Progenitor cell of endocrine pancreas (in vitro differentiated cells): Measurements from ENCODE around the gene PKD2. TPM values are rescaled to one million over a fixed set of nuclear protein-coding genes. Genes with fewer than 3 reads are reported as not detected.

Experiments
- DNase-seq: peaks from one replicate; pipeline ENCODE4 v3.0.0; 2021; ENCODE audit warnings: low spot score; ENCODE audit not compliant: unreplicated experiment
- H3K27ac Mint-ChIP-seq: 2 replicates; pipeline ENCODE4 v1.8.0; 2021; ENCODE audit warnings: mild to moderate bottlenecking, moderate library complexity, mixed read lengths
- H3K27me3 Mint-ChIP-seq: 2 replicates; pipeline ENCODE4 v1.8.0; 2021; ENCODE audit warnings: mixed read lengths
- H3K36me3 Mint-ChIP-seq: 2 replicates; pipeline ENCODE4 v1.8.0; 2022; ENCODE audit warnings: mixed read lengths; ENCODE audit not compliant: insufficient read depth
- H3K4me1 Mint-ChIP-seq: 2 replicates; pipeline ENCODE4 v1.8.0; 2021; ENCODE audit warnings: low read depth, mixed read lengths
- H3K4me3 Mint-ChIP-seq: 2 replicates; pipeline ENCODE4 v1.8.0; 2021; ENCODE audit warnings: low read depth, mild to moderate bottlenecking, moderate library complexity, mixed read lengths
- H3K9me3 Mint-ChIP-seq: 2 replicates; pipeline ENCODE4 v1.8.0; 2021; ENCODE audit warnings: low read depth, mixed read lengths
- total RNA-seq: library from RNA; stranded (reverse); gene quantifications from 2 replicates; pipeline ENCODE4 v1.2.1, GENCODE V29; 2021
- TF ChIP-seq, protein P1 (sequence below): fragments of 200-600 bp; sonication (generic); IDR thresholded peaks from one replicate; pipeline ENCODE4 v1.5.0; 2021; ENCODE audit warnings: antibody characterized with exemption, mild to moderate bottlenecking; ENCODE audit not compliant: unreplicated experiment

Gene PKD2
- total RNA-seq, 1 donor from 2014 or later, result 41.1 TPM

DNA sequence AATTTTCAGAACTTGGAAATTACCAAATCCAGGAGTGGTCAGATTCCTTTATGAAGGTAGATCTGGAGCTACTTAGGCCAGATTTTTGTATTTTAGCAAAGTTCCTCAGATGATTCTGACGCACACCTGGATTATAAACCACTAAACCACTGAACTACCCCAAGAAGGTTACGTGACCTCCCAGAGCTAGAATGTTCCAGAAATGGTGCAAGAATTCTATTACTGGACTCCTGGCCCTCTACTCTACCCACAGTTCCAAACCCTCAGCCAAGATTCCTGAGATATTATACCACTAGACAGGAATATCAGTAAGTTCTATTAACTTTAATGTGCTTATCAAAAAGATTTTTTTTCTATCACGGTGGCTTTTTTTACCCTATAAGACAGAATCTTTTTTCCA lies 83.9 kb downstream of the PKD2 start:
- no peaks in the 10 kb centered on the region for H3K9me3 Mint-ChIP-seq
- no peak overlapping the region for H3K27ac Mint-ChIP-seq
- DNase-seq, result no peak
- no peaks in the 10 kb centered on the region for H3K36me3 Mint-ChIP-seq
- H3K27me3 Mint-ChIP-seq, result peaks cover 3% of the 10 kb centered on the region
- no peaks in the 10 kb centered on the region for H3K4me1 Mint-ChIP-seq
- TF ChIP-seq, protein P1, sequence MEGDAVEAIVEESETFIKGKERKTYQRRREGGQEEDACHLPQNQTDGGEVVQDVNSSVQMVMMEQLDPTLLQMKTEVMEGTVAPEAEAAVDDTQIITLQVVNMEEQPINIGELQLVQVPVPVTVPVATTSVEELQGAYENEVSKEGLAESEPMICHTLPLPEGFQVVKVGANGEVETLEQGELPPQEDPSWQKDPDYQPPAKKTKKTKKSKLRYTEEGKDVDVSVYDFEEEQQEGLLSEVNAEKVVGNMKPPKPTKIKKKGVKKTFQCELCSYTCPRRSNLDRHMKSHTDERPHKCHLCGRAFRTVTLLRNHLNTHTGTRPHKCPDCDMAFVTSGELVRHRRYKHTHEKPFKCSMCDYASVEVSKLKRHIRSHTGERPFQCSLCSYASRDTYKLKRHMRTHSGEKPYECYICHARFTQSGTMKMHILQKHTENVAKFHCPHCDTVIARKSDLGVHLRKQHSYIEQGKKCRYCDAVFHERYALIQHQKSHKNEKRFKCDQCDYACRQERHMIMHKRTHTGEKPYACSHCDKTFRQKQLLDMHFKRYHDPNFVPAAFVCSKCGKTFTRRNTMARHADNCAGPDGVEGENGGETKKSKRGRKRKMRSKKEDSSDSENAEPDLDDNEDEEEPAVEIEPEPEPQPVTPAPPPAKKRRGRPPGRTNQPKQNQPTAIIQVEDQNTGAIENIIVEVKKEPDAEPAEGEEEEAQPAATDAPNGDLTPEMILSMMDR, result no peak
- no peak overlapping the region for H3K4me3 Mint-ChIP-seq

DNA sequence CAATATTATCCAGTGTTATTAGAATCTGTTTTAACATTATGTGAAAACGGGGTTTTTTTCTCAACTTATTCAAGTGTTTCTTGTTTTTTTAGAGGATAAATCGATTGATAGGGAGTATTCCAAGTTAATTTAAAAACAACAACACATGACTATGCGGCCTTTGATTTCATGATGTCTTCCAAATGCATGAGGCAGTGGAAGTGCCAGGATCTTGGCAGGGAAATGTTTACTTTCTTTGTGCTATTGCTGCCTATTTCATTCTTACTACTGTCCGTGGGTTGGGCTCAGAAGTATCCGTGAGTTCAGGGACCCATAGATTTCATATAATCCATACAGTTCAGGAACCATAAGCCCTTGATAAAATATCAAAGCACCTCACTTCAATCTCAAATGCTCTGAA lies 86.4 kb downstream of the PKD2 start:
- no peaks in the 10 kb centered on the region for H3K4me1 Mint-ChIP-seq
- H3K4me3 Mint-ChIP-seq, result no peak overlapping the region
- DNase-seq, result no peak
- TF ChIP-seq, protein P1, result no peak
- H3K9me3 Mint-ChIP-seq, result peaks cover 5% of the 10 kb centered on the region
- no peak overlapping the region for H3K27ac Mint-ChIP-seq
- H3K36me3 Mint-ChIP-seq, result no peaks in the 10 kb centered on the region
- peaks cover 3% of the 10 kb centered on the region for H3K27me3 Mint-ChIP-seq

DNA sequence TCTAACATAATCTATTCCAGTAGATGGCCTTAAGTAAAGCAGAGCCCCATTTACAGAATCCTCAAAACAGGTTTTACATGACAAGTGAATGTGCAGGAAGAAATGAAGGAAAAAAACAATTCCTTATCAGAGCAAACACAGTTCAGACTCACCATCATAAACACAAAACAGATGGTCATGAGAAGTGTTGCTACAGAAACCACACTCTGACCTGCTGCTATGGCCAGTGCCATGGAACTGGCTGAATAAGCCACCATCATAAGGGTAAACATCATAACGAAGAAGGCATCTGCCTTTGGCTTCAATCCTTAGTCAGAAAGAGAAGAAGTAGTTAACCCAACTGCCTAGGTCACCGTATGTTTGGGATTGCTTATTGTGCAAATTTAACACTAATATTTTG lies 89.9 kb downstream of the PKD2 start:
- H3K27me3 Mint-ChIP-seq, result peaks cover 3% of the 10 kb centered on the region
- peaks cover 5% of the 10 kb centered on the region for H3K9me3 Mint-ChIP-seq
- no peaks in the 10 kb centered on the region for H3K4me1 Mint-ChIP-seq
- H3K4me3 Mint-ChIP-seq, result no peak overlapping the region
- no peaks in the 10 kb centered on the region for H3K36me3 Mint-ChIP-seq
- peak overlapping the region; percentile 69 for H3K27ac Mint-ChIP-seq
- TF ChIP-seq, protein P1, result no peak
- no peak for DNase-seq

DNA sequence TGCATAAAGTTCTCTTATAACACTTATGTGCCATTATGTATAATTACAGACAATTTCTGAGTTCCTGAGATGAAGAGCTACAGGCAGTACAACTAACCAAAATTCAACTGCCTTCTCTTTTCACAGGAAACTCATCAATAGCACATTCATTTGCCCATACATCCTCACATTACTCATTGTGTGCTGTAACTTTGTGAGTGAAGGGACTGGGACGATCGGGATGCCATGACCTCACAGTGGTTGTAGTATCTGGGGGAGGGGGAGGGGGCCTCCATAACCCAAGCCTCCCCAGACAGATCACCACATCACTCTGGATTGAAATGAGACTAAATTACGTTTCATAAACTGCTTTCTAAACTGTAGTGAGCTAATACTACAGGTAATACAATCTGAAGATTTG lies 90.3 kb downstream of the PKD2 start:
- peaks cover 3% of the 10 kb centered on the region for H3K27me3 Mint-ChIP-seq
- peak overlapping the region; percentile 20 for H3K27ac Mint-ChIP-seq
- no peaks in the 10 kb centered on the region for H3K4me1 Mint-ChIP-seq
- H3K4me3 Mint-ChIP-seq, result no peak overlapping the region
- TF ChIP-seq, protein P1, result no peak
- H3K9me3 Mint-ChIP-seq, result peaks cover 5% of the 10 kb centered on the region
- no peaks in the 10 kb centered on the region for H3K36me3 Mint-ChIP-seq
- no peak for DNase-seq

DNA sequence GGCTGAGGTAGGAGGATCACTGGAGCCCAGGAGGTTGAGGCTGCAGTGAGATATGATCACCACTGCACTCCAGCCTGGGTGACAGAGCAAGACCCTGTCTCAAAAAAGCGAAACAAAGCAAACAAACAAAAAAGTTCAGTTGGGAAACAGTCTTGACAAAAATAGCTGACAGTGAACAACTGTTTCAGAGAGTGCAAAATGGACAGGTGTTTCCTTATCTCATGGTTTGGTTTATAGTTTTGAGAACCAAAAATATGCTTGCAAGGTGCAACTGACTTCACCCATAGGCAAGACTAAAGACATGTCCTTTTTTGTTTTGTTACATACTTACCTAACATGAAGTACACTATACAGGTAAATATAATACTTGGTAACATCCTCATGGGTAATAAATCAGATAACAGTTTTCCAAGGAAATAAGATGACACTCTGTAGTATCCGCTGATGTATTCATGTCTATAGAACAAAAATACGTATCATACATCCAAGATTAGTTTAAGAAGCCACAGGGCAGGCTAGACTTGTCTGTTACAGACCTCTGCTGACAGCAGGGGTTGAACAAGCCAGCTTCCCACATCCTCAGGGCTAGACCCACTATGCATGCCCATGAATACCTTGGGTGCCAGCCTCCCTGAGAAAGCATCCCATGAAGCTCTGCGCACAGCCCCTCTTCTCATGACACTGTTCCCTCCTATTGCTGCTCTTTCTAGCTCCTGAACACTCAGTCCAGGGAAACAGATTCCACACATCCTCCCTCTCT lies 91.7 kb downstream of the PKD2 start:
- Mint-ChIP-seq H3K27ac (no peak overlapping the region), H3K4me1 (no peaks in the 10 kb centered on the region), H3K9me3 (peaks cover 5% of the 10 kb centered on the region)

More for the DNA sequence above, 91.7 kb downstream of the PKD2 start:
- H3K36me3 Mint-ChIP-seq, result no peaks in the 10 kb centered on the region
- peaks cover 3% of the 10 kb centered on the region for H3K27me3 Mint-ChIP-seq
- no peak for DNase-seq
- TF ChIP-seq, protein P1, result no peak
- no peak overlapping the region for H3K4me3 Mint-ChIP-seq
